OCI-LY1 (cell line): Measurements from ENCODE around the gene STK36.

Experiments used
- CTCF ChIP-seq: fragments of 200-600 bp; sonication (generic), shearing (Covaris generic); IDR thresholded peaks from 2 replicates; pipeline ENCODE4 v1.5.1; 2017; ENCODE audit warnings: mild to moderate bottlenecking, antibody characterized with exemption, low read length, moderate library complexity, mixed read lengths
- EZH2 ChIP-seq: fragments of 200-600 bp; sonication (generic), shearing (Covaris generic); IDR thresholded peaks from 2 replicates; pipeline ENCODE4 v1.8.0; 2017; ENCODE audit warnings: borderline replicate concordance, mixed run types, mild to moderate bottlenecking, antibody characterized with exemption, low read length, moderate library complexity, mixed read lengths

GRCh38 chr2:218635719-218636118 is 36.2 kb upstream of the STK36 start:
- TF ChIP-seq CTCF (no peak), EZH2 (no peak)
